Measurements from ENCODE around the gene COL27A1. TPM values are rescaled to one million over a fixed set of nuclear protein-coding genes. Genes with fewer than 3 reads are reported as not detected.
A peak's percentile ranks its signal among the peaks of the same experiment; 100 is the strongest.

The COL27A1 gene
- total and polyA plus RNA-seq, 7 donors = 1.4 to 13.3 (median 4.3) TPM

- peak overlapping the region in 3 of 4 donors; percentile 46 to 77 (median 77) for H3K27ac ChIP-seq
- H3K9me3 ChIP-seq = no peaks in the 10 kb centered on the region
- no peak overlapping the region for H3K4me3 ChIP-seq
- WGBS, 2 donors = 86 to 91% methylated on average over 10 of the region's 10 CpGs
- no peaks in the 10 kb centered on the region for H3K27me3 ChIP-seq
- peak; percentile 81 for DNase-seq
- H3K4me1 ChIP-seq = peaks cover 0 to 77% (median 73%) of the 10 kb centered on the region in 4 donors
- TF ChIP-seq EP300 (IDR thresholded peaks at IDR 0.05) (no peak), POLR2AphosphoS5 (IDR thresholded peaks at IDR 0.05) (no peak), POLR2A (IDR thresholded peaks at IDR 0.05) (no peak)
- TF ChIP-seq, protein P1, sequence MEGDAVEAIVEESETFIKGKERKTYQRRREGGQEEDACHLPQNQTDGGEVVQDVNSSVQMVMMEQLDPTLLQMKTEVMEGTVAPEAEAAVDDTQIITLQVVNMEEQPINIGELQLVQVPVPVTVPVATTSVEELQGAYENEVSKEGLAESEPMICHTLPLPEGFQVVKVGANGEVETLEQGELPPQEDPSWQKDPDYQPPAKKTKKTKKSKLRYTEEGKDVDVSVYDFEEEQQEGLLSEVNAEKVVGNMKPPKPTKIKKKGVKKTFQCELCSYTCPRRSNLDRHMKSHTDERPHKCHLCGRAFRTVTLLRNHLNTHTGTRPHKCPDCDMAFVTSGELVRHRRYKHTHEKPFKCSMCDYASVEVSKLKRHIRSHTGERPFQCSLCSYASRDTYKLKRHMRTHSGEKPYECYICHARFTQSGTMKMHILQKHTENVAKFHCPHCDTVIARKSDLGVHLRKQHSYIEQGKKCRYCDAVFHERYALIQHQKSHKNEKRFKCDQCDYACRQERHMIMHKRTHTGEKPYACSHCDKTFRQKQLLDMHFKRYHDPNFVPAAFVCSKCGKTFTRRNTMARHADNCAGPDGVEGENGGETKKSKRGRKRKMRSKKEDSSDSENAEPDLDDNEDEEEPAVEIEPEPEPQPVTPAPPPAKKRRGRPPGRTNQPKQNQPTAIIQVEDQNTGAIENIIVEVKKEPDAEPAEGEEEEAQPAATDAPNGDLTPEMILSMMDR (IDR thresholded peaks at IDR 0.05) = no peak
- intact Hi-C loops (cut with DNase I) = loop anchor here (5.0 kb wide), 2 partner anchors 38 to 68 kb away; no protein-coding TSS in a partner anchor
- H3K36me3 ChIP-seq = no peaks in the 10 kb centered on the region
Observed at GRCh38 chr9:114178756-114179450, 23.6 kb downstream of the COL27A1 start.

DNA sequence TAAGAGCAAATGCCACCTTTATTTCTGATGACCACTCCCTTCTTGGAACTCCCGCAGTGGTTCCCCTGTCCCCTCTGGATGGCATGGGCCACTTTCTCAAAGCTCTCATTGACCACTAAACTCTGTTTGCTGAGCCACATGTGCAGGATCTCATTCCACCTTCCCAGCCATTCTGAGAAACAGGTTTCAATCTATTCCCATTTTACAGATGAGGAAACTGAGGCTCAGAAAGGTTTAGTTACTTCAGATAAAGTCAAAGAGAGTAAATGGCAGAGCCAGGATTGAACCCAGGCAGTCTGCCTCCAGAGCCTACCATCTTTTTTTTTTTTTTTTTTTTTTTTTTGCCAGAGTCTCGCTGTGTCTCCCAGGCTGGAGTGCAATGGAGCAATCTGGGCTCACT is 24.2 kb downstream of the COL27A1 start:
- no peaks in the 10 kb centered on the region for H3K27me3 ChIP-seq
- H3K4me3 ChIP-seq = no peak overlapping the region
- DNase-seq = no peak
- 93 to 95% methylated on average over 2 of the region's 2 CpGs for WGBS, 2 donors
- H3K9me3 ChIP-seq = no peaks in the 10 kb centered on the region
- intact Hi-C loops (cut with DNase I) = loop anchor here (5.0 kb wide), 2 partner anchors 38 to 68 kb away; no protein-coding TSS in a partner anchor
- peak overlapping the region in 3 of 4 donors; percentile 46 to 77 (median 77) for H3K27ac ChIP-seq
- TF ChIP-seq EP300 (IDR thresholded peaks at IDR 0.05) = no peak
- TF ChIP-seq, protein P1 (IDR thresholded peaks at IDR 0.05) = no peak
- no peak for TF ChIP-seq POLR2A (IDR thresholded peaks at IDR 0.05)
- TF ChIP-seq POLR2AphosphoS5 (IDR thresholded peaks at IDR 0.05) = no peak
- H3K36me3 ChIP-seq = no peaks in the 10 kb centered on the region
- peaks cover 0 to 71% (median 68%) of the 10 kb centered on the region in 4 donors for H3K4me1 ChIP-seq

- intact Hi-C loops (cut with DNase I) = no loop called here
- Histone ChIP-seq H3K27me3 (no peaks in the 10 kb centered on the region), H3K9me3 (no peaks in the 10 kb centered on the region), H3K4me3 (no peak overlapping the region), H3K36me3 (no peaks in the 10 kb centered on the region), H3K4me1 (peaks cover 0 to 56% (median 54%) of the 10 kb centered on the region in 4 donors), H3K27ac (peak overlapping the region; percentile 54 to 68 (median 60))
- peak; percentile 74 for DNase-seq
- WGBS, 2 donors = 51 to 65% methylated on average over 14 of the region's 14 CpGs
- TF ChIP-seq, protein P1 (IDR thresholded peaks at IDR 0.05) = no peak
- no peak for TF ChIP-seq POLR2A (IDR thresholded peaks at IDR 0.05)
- peak in 1 of 4 donors; percentile 7 for TF ChIP-seq POLR2AphosphoS5 (IDR thresholded peaks at IDR 0.05)
- TF ChIP-seq EP300 (IDR thresholded peaks at IDR 0.05) = no peak
Observed at GRCh38 chr9:114180696-114181606, 25.6 kb downstream of the COL27A1 start.

- TF ChIP-seq EP300 (IDR thresholded peaks at IDR 0.05) (no peak), POLR2AphosphoS5 (IDR thresholded peaks at IDR 0.05) (peak in 2 of 4 donors; percentile 46 to 60), POLR2A (IDR thresholded peaks at IDR 0.05) (no peak)
- Histone ChIP-seq H3K36me3 (no peaks in the 10 kb centered on the region), H3K9me3 (no peaks in the 10 kb centered on the region), H3K27ac (peak overlapping the region; percentile 54 to 68 (median 60)), H3K4me1 (peaks cover 0 to 49% (median 46%) of the 10 kb centered on the region in 4 donors), H3K4me3 (no peak overlapping the region), H3K27me3 (no peaks in the 10 kb centered on the region)
- WGBS, 2 donors = 81% methylated on average over 9 of the region's 9 CpGs
- intact Hi-C loops (cut with DNase I) = no loop called here
- DNase-seq = peak; percentile 84
Observed at GRCh38 chr9:114181607-114182409, 26.5 kb downstream of the COL27A1 start.
